Glutamatergic neuron (in vitro differentiated cells): ENCODE results near the gene ADISSP. TPM values are rescaled to one million over a fixed set of nuclear protein-coding genes. Genes with fewer than 3 reads are reported as not detected.

ENCODE experiments used
- DNase-seq: peaks from one replicate; pipeline ENCODE4 v3.0.0; 2022
- H3K27ac Mint-ChIP-seq: one replicate; pipeline ENCODE4 v1.8.0; 2020; ENCODE audit warnings: mild to moderate bottlenecking, mixed read lengths, inconsistent platforms; ENCODE audit not compliant: unreplicated experiment
- H3K27me3 Mint-ChIP-seq: one replicate; pipeline ENCODE4 v1.8.0; 2020; ENCODE audit warnings: mild to moderate bottlenecking, moderate library complexity, mixed read lengths, inconsistent platforms; ENCODE audit not compliant: unreplicated experiment
- H3K36me3 Mint-ChIP-seq: one replicate; pipeline ENCODE4 v1.8.0; 2020; ENCODE audit warnings: mild to moderate bottlenecking, mixed read lengths, inconsistent platforms; ENCODE audit not compliant: unreplicated experiment
- H3K4me1 Mint-ChIP-seq: one replicate; pipeline ENCODE4 v1.8.0; 2020; ENCODE audit warnings: mild to moderate bottlenecking, low read depth, mixed read lengths, inconsistent platforms; ENCODE audit not compliant: unreplicated experiment
- H3K4me3 Mint-ChIP-seq: one replicate; pipeline ENCODE4 v1.8.0; 2020; ENCODE audit warnings: mild to moderate bottlenecking, mixed read lengths, inconsistent platforms; ENCODE audit not compliant: unreplicated experiment
- H3K9me3 Mint-ChIP-seq: one replicate; pipeline ENCODE4 v1.8.0; 2020; ENCODE audit warnings: mild to moderate bottlenecking, moderate library complexity, mixed read lengths, inconsistent platforms; ENCODE audit not compliant: unreplicated experiment
- total RNA-seq: library from RNA; stranded (reverse); fragmentation: NEBNext Ultra II Directional; extraction: Animal tissue kit (Norgen Biotek cat#: 25700); gene quantifications from one replicate; pipeline ENCODE4 v1.2.1, GENCODE V29; 2021; ENCODE audit not compliant: unreplicated experiment
- TF ChIP-seq, protein P1 (sequence below): fragments of 200-600 bp; sonication (generic); IDR thresholded peaks from one replicate; pipeline ENCODE4 v1.5.0; 2021; ENCODE audit not compliant: partially characterized antibody, unreplicated experiment

ADISSP gene
- total RNA-seq, 1 donor from 2014 or later = 54.6 TPM

DNA sequence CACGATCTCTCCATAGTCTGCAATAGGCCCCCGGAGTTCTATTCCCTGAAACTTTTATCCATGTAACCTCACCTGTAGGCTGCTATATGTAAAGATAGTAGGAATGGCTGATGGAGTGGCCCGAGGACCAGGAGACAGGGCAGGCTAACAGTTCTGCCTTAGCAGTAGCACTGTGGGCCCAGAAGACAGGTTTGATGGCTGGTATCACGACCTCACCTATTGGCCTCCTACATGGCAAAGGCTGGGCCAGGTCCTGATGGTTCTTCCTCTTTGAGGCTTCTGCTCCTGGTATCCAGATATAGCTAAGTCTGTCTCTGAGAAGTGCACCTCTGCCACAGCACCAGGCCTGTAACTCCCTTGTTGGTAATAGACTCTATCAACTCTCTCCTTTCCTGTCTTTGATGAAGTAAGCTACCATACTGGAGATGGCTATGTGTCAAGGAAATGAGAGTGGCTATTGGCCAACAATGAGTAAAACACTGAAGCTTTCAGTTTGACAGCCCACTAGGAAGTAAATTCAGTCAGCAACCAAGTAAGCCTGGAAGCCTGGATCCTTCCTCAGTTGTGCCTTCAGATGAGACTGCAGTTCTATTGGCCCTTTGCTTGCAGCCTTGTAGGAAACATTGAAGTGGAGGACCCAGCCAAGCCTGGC, 8.0 kb upstream of the ADISSP start:
- H3K27ac Mint-ChIP-seq = no peak overlapping the region
- H3K27me3 Mint-ChIP-seq = peaks cover 16% of the 10 kb centered on the region
- peaks cover 2% of the 10 kb centered on the region for H3K9me3 Mint-ChIP-seq
- H3K4me1 Mint-ChIP-seq = peaks cover 2% of the 10 kb centered on the region
- TF ChIP-seq, protein P1, sequence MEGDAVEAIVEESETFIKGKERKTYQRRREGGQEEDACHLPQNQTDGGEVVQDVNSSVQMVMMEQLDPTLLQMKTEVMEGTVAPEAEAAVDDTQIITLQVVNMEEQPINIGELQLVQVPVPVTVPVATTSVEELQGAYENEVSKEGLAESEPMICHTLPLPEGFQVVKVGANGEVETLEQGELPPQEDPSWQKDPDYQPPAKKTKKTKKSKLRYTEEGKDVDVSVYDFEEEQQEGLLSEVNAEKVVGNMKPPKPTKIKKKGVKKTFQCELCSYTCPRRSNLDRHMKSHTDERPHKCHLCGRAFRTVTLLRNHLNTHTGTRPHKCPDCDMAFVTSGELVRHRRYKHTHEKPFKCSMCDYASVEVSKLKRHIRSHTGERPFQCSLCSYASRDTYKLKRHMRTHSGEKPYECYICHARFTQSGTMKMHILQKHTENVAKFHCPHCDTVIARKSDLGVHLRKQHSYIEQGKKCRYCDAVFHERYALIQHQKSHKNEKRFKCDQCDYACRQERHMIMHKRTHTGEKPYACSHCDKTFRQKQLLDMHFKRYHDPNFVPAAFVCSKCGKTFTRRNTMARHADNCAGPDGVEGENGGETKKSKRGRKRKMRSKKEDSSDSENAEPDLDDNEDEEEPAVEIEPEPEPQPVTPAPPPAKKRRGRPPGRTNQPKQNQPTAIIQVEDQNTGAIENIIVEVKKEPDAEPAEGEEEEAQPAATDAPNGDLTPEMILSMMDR = no peak
- DNase-seq = no peak
- H3K36me3 Mint-ChIP-seq = no peaks in the 10 kb centered on the region
- H3K4me3 Mint-ChIP-seq = no peak overlapping the region

DNA sequence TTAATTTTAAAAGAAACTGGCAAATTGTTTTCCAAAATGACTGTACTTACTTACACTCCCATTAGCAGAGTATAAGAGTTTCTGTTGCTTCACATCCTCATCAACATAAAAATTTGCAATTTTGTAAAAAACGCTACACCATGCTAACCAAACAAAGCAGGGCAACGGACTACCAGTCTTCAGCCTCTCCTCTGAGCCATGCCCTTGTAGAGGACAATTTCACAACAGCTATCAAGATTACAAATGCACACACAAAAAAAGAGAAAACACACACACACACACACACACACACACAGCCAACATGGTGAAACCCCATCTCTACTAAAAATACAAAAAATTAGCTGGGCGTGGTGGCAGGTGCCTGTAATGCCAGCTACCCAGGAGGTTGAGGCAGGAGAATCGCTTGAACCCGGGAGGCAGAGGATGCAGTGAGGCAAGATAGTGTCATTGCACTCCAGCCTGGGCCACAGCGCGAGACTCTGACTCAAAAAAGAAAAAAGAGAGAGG, 4.1 kb upstream of the ADISSP start:
- no peak for DNase-seq
- no peak overlapping the region for H3K4me3 Mint-ChIP-seq
- no peak overlapping the region for H3K27ac Mint-ChIP-seq
- TF ChIP-seq, protein P1 = no peak
- peaks cover 6% of the 10 kb centered on the region for H3K4me1 Mint-ChIP-seq
- H3K36me3 Mint-ChIP-seq = no peaks in the 10 kb centered on the region
- H3K27me3 Mint-ChIP-seq = peaks cover 6% of the 10 kb centered on the region
- H3K9me3 Mint-ChIP-seq = peaks cover 4% of the 10 kb centered on the region

DNA sequence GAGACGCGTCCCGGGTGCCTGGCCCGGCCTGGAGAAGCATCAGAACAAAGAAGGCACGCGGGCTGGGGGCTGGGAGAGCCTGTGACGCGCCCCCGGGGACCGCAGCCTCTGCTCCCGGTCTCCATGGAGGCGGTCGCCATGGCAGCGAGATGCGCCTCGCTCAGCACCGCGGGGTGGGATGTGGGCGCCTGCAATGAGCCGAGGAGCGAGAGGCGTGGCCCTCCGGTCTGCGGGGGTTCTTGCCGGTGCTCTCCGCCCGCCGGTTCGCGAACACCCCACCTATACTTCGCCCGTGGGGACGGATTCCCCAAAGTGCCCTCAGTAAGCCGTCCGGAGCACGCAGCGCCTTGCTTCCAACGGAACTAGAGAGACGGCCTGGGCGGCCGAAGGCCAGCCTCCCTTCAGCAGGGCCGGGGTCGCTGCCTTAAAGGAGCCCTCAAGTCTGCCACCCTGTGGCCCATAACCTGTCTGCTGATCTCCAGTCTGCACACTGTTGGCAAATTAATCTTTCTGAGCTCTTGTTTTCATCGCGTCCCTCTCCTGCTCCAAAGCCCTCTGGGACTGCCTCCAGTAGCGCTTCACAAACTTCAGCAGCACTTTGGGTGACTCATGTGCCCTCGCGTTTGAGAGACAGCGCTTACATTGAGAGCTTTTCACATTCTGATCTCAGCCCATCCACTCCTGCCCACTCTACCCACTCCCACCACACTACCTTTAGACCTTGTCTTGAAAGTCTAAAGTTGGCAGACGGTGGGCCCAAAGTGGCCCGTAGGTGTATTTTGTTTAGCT, 983 bp upstream of the ADISSP start:
- H3K9me3 Mint-ChIP-seq = peaks cover 4% of the 10 kb centered on the region
- peaks cover 24% of the 10 kb centered on the region for H3K4me1 Mint-ChIP-seq
- peak; percentile 92 for DNase-seq
- H3K36me3 Mint-ChIP-seq = no peaks in the 10 kb centered on the region
- H3K4me3 Mint-ChIP-seq = peak overlapping the region; percentile 88
- H3K27me3 Mint-ChIP-seq = peaks cover 2% of the 10 kb centered on the region
- peak overlapping the region; percentile 95 for H3K27ac Mint-ChIP-seq
- TF ChIP-seq, protein P1 = peak; percentile 54

DNA sequence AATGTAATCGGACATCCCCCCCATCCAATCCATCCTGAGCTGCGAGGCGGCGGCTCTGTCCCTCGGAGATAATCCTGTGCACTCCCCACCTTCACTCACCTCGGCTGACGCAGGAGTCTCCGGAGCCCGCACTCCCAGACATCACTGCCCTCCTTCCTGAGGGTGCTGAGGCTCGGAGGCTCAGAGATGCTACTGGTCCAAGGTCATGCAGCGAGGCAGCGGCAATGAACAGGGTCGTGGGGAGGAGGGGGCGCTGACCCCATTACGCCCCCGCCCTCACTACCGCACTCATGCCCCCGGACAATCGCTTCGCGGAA, 485 bp downstream of the ADISSP start:
- H3K36me3 Mint-ChIP-seq = no peaks in the 10 kb centered on the region
- DNase-seq = no peak

More for the DNA sequence above, 485 bp downstream of the ADISSP start:
- TF ChIP-seq, protein P1 = no peak
- no peak overlapping the region for H3K27ac Mint-ChIP-seq
- peak overlapping the region; percentile 88 for H3K4me3 Mint-ChIP-seq
- H3K4me1 Mint-ChIP-seq = peaks cover 25% of the 10 kb centered on the region
- H3K27me3 Mint-ChIP-seq = peaks cover 2% of the 10 kb centered on the region
- H3K9me3 Mint-ChIP-seq = peaks cover 4% of the 10 kb centered on the region
